SIG-M5 (cell line): ENCODE measurements around the gene RAB41.
"Not testable (repeated sequence)": the region's sequence is repeated elsewhere in the genome, so short reads cannot be mapped to it uniquely, and the experiment has no call there.

ENCODE experiments used
- DNase-seq: peaks from one replicate; lab custom pipeline; 2025; lab: John Stamatoyannopoulos, UW

RAB41 gene

DNA sequence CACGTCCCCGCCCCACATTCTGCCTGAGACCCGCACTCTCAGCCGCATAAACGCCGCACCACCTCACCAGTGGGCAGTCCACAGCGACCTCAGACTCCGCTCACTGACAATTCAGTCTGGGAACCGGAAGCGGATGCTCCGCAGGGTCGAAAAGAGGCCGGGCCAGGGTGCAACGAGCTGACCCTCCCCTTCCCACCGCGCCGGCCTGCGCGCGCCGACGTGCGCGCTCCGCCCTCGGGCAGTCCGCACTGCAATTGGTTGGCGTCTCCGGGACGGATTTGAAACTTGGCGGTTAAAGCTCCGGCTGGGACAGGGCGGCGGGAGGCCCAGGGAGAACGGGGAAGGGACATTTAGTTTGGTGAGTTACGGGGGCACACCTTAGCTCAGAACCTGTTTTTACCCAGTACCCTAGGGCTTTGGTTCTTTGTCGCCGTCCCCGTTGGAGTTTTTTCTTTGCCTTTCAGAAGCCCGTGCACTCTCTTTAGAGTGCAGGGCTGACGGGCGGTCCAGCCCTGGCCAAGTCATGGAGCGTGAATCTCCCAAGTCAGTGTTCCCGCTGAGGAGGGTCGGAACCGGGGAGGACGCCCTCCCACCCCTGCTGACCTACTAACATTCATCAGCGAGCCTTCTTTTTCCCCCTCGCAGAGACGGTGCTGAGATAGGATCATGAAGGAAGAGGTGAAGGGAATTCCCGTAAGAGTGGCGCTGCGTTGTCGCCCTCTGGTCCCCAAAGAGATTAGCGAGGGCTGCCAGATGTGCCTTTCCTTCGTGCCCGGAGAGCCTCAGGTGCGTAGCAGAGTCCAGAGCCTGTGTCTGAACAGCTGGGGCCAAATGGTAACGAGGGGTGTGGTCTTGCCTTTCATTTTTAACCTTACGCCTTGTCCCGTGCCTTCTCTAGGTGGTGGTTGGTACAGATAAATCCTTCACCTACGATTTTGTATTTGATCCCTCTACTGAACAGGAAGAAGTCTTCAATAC is 8.1 kb downstream of the RAB41 start, which contains the start of the genes KIF4A and PDZD11:
TSS of gene KIF4A (plus strand) at position 312 of the 978 bp plus-strand sequence. CDS start at position 667, 355 bp downstream.
TSS of gene PDZD11 (minus strand) at position 135 of the 978 bp plus-strand sequence. CDS start 586 bp downstream, outside the sequence.
- DNase-seq = no peak

DNA sequence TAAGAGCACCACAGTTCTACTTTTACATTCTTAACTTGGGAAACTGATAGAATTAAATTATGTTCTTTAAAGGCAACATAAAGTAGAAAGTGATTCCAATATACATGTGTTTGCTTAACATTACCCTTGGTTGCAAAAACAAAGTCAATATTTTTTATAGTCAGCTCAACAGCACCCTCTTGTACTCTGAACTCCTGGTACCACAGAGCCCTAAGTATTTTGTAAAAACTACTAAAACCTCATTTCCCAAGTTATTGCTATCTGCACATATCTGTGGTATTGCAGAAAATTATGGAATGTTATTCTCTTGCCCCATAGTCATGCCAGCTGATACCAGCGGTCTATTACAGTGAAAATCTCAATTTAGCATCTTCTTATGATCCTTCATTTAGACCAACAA is 10.8 kb downstream of the RAB41 start:
- no peak for DNase-seq

DNA sequence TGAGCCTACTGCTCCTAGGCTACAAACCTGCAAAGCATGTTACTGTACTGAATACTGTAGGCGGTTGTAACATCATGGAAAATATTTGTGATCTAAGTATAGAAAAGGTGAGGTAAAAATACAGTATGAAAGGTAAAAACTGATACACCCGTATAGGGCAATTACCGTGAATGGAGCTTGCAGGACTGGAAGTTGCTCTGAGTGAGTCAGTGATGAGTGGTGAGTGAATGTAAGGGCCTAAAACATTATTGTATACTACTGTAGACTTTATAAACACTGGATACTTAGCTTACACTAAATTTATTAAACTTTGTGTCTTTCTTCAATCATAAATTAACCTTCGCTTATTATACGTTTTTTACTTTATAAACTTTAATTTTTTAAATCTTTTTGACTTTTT is 11.6 kb downstream of the RAB41 start:
- DNase-seq = no peak

DNA sequence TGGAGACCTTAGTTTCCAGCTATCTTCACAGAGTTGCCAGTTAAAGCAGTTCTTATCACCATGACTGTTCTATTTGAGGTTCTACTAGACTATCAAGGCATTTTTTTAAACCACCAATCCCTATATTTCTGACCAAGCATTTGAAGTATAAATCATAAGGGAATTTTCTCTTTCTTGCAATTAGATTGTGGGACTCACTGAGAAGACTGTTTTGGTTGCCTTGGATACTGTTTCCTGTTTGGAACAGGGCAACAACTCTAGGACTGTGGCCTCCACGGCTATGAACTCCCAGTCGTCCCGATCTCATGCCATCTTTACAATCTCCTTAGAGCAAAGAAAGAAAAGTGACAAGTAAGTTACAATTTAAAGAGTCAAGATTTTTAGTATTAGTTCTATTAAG is 19.7 kb downstream of the RAB41 start:
- DNase-seq = no peak

DNA sequence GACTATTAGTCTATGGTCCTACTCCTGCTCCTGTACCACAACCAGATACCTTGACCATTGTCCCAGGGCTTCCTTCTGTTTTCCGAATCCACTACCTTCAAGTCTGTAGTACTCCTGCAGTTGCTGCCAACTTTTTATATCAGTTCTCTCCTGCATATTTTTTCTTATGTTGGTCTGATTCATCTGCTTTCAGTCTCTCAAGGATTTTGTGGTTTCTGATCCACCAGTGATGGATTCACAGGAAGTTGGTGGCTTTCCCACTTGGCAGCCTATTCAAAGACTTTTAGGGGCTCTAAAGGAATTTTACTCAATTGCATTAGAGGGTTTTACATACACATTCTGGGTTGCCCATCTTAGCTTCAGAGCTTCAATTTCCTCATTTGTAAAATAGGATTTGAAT is 31.5 kb downstream of the RAB41 start:
- DNase-seq = no peak

DNA sequence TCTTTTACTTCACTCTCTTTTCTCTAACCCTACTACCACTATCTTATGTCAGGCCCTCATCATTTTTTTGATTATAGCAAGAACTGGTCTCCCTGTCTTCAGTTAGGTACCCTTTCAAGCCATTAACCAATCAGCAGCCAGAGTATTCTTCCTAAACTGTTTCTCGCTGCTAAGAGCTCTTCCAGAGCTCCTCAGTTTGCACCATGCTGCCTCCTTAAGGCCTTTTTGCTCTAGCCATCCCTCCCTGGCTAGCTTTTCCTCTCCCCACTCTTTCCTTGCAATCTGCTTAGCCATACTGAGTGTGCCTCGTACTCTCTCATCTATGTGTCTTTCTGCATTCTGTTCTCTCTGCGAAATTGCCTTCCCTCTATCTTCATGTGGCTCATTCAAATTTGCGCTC is 40.8 kb downstream of the RAB41 start:
- no peak for DNase-seq

DNA sequence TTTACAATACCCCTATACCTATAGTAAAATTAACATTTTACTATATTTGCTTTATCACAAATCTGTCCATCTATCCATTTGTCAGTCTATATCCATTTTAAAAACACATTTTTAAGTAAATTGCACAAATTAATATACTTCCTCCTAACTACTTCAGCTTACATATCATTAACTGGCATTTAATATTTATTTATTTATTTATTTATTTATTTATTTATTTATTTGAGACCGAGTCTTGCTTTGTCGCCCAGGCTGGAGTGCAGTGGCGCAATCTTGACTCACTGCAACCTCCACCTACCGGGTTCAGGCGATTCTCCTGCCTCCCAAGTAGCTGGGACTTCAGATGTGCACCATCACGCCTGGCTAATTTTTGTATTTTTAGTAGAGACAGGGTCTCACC is 41.7 kb downstream of the RAB41 start:
- DNase-seq = not testable (repeated sequence)

DNA sequence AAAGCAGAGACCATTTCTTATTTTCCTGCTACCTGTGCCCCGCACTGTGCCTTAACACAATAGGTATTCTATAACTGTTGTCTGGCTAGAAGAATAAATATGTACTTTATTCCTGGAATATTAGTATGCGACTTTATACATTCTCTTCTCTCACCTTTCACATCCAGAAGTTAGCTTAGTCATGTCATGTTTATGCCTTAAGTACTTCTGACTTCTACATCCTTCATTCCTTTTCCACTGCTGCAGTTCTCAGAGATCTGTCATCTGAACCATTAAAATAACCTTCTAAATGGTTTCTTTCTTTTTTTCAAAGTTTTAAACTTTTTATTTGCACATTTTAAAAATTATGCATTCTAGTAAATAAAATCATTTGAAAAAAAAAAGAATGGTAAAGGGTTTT is 42.4 kb downstream of the RAB41 start:
- no peak for DNase-seq

DNA sequence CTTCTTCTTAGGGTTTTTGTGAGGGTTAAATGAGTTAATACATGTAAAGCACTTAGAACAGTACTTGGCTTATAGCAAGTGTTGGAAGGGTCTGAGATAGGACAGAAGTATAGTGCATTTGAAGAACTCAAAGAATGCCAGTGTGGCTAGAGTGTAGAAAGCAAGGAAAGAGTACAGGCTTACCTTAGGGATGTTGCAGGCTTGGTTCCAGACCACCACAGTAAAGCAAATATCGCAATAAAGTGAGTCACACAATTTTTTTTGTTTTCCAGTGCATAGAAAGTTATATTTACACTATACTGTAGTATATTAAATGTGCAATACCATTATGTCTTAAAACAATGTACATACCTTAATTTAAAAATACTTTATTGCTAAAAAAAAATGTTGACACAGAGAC is 49.2 kb downstream of the RAB41 start:
- no peak for DNase-seq

DNA sequence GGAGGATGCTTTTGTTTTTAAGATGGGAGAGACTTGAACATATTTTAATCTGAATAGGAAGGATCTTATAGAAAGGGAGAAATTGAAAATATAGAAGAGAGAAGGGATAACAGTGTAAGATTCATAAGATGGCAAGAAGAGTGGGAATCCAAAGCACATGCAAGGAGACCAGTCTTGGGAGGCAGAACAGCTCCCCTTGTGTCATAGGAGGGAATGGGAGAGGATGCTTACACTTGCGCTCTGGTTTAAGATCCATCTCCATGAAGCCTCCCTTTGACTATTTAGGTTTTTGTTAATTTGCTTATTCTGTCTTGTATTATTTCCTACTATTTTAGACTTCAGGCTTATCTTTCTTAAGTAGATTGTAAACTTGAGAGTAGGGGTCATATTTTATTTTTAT is 50.6 kb downstream of the RAB41 start:
- no peak for DNase-seq
